Measurements from ENCODE around the gene KPNA6. TPM values are rescaled to one million over a fixed set of nuclear protein-coding genes. Genes with fewer than 3 reads are reported as not detected.
A peak's percentile ranks its signal among the peaks of the same experiment; 100 is the strongest.

KPNA6 gene
- total and polyA plus RNA-seq, 9 of the 15 experiments (the other 6 are each of a cell fraction or from before 2014, with no cell fraction given) = 20.1 to 54.6 (median 32.2) TPM

DNA sequence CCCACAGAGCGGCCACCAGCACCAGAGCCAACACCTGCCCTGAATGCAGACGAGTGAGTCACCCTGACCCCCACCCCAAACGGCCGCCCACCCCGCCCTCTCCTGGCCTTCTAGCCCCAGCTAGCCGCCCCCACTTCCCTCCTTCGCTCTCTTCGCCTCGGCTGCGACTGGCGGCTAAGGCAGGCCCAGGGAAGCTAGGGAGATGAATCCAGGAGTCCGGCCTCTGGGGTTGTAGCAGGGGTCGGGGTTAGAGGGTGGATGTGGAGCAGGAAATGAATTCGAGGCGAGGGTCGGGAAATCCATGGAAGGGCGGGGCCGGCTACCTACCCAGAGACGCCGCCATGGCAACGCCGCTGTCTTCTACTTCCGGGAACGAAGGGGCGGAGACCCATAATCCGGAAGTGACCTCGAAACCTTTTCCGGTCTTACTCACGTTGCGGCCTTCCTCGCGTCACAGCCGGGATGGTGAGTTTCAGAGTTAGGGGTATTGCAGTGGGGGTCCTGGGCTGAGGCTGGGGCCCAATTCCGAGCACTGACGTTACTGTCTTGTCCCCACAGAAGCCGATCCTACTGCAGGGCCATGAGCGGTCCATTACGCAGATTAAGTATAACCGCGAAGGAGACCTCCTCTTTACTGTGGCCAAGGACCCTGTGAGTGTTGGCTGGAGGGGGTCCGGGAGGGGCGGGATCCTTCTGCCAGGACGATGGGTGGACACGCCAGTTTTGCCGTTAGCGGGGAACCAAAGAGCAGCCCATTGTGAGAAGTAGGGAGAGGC, 114.3 kb downstream of the KPNA6 start, which contains the start of the genes EIF3I and TMEM234 (continued):
- TF ChIP-seq, protein P1, sequence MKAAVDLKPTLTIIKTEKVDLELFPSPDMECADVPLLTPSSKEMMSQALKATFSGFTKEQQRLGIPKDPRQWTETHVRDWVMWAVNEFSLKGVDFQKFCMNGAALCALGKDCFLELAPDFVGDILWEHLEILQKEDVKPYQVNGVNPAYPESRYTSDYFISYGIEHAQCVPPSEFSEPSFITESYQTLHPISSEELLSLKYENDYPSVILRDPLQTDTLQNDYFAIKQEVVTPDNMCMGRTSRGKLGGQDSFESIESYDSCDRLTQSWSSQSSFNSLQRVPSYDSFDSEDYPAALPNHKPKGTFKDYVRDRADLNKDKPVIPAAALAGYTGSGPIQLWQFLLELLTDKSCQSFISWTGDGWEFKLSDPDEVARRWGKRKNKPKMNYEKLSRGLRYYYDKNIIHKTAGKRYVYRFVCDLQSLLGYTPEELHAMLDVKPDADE (conservative IDR thresholded peaks at IDR 0.05; ENCODE audit: control insufficient read depth, low read depth, low read length) = peak; percentile 67; the same call in 1 of the 2 replicates
- TF ChIP-seq RBBP5 (IDR thresholded peaks at IDR 0.05; ENCODE audit: borderline replicate concordance, insufficient read depth, low read length, poor library complexity, severe bottlenecking) (peak; percentile 70), JUND (IDR thresholded peaks at IDR 0.05; ENCODE audit: borderline replicate concordance, low read depth, low read length) (peak; percentile 74), JUND (tag; IDR thresholded peaks at IDR 0.05; ENCODE audit: borderline replicate concordance, low read depth, low read length) (peak; percentile 71; the same call in 1 of the 3 replicates), SNRNP70 (optimal IDR thresholded peaks at IDR 0.05; ENCODE audit: low read depth, low read length) (no peak)
- TF ChIP-seq, protein P2, sequence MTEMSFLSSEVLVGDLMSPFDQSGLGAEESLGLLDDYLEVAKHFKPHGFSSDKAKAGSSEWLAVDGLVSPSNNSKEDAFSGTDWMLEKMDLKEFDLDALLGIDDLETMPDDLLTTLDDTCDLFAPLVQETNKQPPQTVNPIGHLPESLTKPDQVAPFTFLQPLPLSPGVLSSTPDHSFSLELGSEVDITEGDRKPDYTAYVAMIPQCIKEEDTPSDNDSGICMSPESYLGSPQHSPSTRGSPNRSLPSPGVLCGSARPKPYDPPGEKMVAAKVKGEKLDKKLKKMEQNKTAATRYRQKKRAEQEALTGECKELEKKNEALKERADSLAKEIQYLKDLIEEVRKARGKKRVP (CRISPR knock-in tag; IDR thresholded peaks at IDR 0.05) = no peak
- TF ChIP-seq, protein P3, sequence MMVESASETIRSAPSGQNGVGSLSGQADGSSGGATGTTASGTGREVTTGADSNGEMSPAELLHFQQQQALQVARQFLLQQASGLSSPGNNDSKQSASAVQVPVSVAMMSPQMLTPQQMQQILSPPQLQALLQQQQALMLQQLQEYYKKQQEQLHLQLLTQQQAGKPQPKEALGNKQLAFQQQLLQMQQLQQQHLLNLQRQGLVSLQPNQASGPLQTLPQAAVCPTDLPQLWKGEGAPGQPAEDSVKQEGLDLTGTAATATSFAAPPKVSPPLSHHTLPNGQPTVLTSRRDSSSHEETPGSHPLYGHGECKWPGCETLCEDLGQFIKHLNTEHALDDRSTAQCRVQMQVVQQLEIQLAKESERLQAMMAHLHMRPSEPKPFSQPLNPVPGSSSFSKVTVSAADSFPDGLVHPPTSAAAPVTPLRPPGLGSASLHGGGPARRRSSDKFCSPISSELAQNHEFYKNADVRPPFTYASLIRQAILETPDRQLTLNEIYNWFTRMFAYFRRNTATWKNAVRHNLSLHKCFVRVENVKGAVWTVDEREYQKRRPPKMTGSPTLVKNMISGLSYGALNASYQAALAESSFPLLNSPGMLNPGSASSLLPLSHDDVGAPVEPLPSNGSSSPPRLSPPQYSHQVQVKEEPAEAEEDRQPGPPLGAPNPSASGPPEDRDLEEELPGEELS (CRISPR knock-in tag; IDR thresholded peaks at IDR 0.05; ENCODE audit: borderline replicate concordance) = peak; percentile 78; the same call in 1 of the 2 replicates
